HG03575 (cell line): Measurements from ENCODE around the gene SFTPA2.
"Not testable (repeated sequence)": the region's sequence is repeated elsewhere in the genome, so short reads cannot be mapped to it uniquely, and the experiment has no call there.

Experiments used
- ATAC-seq: cut with Tn5 transposase; IDR thresholded peaks from one replicate; pipeline ENCODE4 v1.9.1; 2021; ENCODE audit not compliant: unreplicated experiment, insufficient number of reproducible peaks, low FRiP score; ENCODE audit errors: extremely low read depth

Gene SFTPA2

GRCh38 chr10:79522464-79522863 lies 37.7 kb downstream of the SFTPA2 start:
- not testable (repeated sequence) for ATAC-seq

- ATAC-seq: not testable (repeated sequence)
Measured at GRCh38 chr10:79521751-79522150, 38.5 kb downstream of the SFTPA2 start.

DNA sequence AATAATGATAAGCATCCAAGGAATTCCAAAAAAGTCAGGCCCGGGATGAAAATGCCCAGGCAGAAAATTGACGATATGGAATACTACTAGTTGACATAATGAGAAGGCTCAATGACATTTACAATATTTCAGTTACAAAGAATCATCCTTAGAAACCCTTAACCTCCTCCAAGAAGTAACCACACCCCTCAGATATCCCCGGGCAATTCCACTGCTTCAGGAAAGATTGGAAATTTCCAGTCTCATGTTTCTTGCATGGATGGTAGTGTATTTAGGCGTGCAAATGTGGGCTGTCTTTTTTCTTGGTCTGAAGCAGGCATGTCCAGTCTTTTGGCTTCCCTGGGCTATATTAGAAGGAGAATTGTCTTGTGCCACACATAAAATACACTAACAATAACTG lies 42.6 kb downstream of the SFTPA2 start:
- not testable (repeated sequence) for ATAC-seq

DNA sequence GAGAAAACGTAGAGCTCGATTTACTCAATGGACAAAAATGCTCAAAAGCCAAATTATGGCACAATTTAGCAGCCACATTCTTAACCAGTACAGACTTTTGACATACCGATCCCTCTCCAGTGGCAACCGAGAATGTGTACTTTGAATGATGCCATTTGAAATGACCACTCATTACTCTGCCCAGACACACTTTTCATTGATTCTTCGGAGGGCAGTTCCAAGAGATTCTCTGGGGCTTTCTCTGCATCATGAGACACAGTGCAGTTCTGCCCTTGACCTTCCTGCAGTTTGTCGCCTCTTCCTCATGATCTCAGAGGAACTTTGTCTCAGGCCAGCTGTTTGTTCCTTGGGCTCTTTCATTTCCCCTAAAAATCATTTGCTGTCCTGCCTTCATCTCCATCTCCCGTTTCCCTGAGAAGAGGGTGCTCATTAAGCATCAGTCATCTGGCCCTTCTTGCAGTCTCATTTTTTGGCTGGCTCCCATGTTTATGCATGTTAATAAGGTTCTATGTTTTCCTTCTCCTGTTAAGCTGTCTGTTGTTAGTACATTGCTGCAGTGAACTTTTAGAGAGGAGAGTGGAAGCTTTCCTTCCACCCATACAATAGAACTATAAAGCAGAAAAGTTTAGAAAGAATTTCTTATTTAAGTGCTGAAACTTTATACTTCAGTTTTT lies 43.5 kb downstream of the SFTPA2 start:
- ATAC-seq: not testable (repeated sequence)

- not testable (repeated sequence) for ATAC-seq
Measured at GRCh38 chr10:79511891-79512583, 48.2 kb downstream of the SFTPA2 start, which contains the start of gene EIF5AL1. Gene EIF5AL1, plus strand, starts transcription at chr10:79512533. Its CDS starts 117 bp downstream, at chr10:79512650.

DNA sequence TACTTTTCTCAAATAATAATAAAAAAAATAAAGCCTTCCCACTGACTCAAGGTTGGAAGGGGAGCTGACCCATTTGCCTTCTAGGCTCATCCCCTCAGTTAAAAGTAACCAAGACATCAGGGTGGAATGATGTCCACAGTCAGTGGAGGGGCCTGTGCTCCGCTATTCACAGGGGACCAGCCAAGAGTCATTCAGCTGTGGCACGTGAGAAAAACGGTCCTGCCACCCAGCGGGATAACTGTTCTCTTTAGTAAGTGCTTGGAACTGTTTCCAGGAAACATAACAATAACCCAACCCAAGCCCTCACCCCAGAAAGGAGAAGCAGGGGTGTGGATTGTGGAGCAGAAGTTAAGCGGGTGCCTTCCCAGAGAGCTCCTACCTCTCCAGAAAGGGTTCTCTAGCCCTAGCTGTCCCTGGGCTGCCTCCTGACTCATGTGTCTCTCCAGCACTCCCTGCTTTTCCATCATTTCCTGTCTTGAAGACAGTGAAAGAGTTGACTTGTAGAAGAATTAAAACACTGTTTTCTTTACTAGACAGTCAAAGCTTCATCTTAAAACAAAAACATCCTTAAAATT lies 50.2 kb downstream of the SFTPA2 start:
- not testable (repeated sequence) for ATAC-seq

- not testable (repeated sequence) for ATAC-seq
Measured at GRCh38 chr10:79509306-79509933, 50.8 kb downstream of the SFTPA2 start.

DNA sequence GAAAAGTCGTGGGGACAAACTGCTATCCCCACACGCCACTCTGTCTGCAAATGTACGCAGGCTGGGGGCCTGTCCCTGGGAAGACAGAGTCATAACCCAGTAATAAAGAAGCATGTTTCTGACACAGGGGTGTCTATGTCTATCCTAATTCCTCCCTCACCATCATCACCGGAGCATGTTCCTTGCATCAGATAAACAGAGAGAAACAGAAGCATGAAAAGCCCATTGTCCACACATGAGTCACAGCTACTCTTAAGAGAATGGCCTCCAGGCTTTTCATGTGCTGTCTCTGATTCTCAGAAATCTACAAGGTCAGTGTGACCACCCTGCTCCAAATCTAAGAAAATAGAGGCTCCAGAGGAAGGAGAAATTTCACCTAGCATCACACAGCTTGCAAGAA lies 52.0 kb downstream of the SFTPA2 start:
- ATAC-seq: not testable (repeated sequence)

- ATAC-seq: no peak
Measured at GRCh38 chr10:79507440-79508167, 52.6 kb downstream of the SFTPA2 start.
